Activated CD4-positive, CD25-positive, alpha-beta regulatory T cell treated with anti-CD3 and anti-CD28 coated beads, Interleukin-2, amount 50 U/mL, for 72 hours (primary cell): Measurements from ENCODE around the gene CCDC136.

Experiments
- DNase-seq: peaks from one replicate; pipeline ENCODE4 v3.0.0; 2021

The CCDC136 gene

GRCh38 chr7:128791121-128791971 is at the start of gene CCDC136:
Gene CCDC136 (plus strand): TSS chr7:128791968. CDS start chr7:128792412, 444 bp downstream.
- DNase-seq = peak; percentile 75

GRCh38 chr7:128742206-128742605 is 49.6 kb upstream of the CCDC136 start:
- no peak for DNase-seq

- DNase-seq = no peak
Measured at GRCh38 chr7:128743112-128743772, 48.5 kb upstream of the CCDC136 start.

- DNase-seq = no peak
Measured at GRCh38 chr7:128744366-128744905, 47.3 kb upstream of the CCDC136 start.

GRCh38 chr7:128745706-128746105 is 46.1 kb upstream of the CCDC136 start:
- no peak for DNase-seq

GRCh38 chr7:128747327-128748079 is 44.3 kb upstream of the CCDC136 start:
- DNase-seq = no peak

- no peak for DNase-seq
Measured at GRCh38 chr7:128752251-128752650, 39.5 kb upstream of the CCDC136 start.

- DNase-seq = no peak
Measured at GRCh38 chr7:128755075-128755818, 36.5 kb upstream of the CCDC136 start.

- no peak for DNase-seq
Measured at GRCh38 chr7:128755819-128756476, 35.8 kb upstream of the CCDC136 start.

- DNase-seq = no peak
Measured at GRCh38 chr7:128757203-128757602, 34.6 kb upstream of the CCDC136 start.

- no peak for DNase-seq
Measured at GRCh38 chr7:128758553-128758952, 33.2 kb upstream of the CCDC136 start.

- no peak for DNase-seq
Measured at GRCh38 chr7:128759242-128759641, 32.5 kb upstream of the CCDC136 start.

GRCh38 chr7:128763541-128763940 is 28.2 kb upstream of the CCDC136 start:
- DNase-seq = no peak

GRCh38 chr7:128767475-128768110 is 24.2 kb upstream of the CCDC136 start:
- no peak for DNase-seq

- DNase-seq = no peak
Measured at GRCh38 chr7:128770233-128770632, 21.5 kb upstream of the CCDC136 start.

GRCh38 chr7:128773604-128774003 is 18.2 kb upstream of the CCDC136 start:
- DNase-seq = no peak

GRCh38 chr7:128774029-128774689 is 17.6 kb upstream of the CCDC136 start:
- DNase-seq = no peak

- DNase-seq = no peak
Measured at GRCh38 chr7:128774921-128775320, 16.8 kb upstream of the CCDC136 start.

- no peak for DNase-seq
Measured at GRCh38 chr7:128775744-128776474, 15.9 kb upstream of the CCDC136 start, which contains the start of gene OPN1SW. Gene OPN1SW (minus strand): TSS chr7:128775794. CDS start chr7:128775781, 13 bp downstream.
